Measurements from ENCODE around the gene ARHGAP42. TPM values are rescaled to one million over a fixed set of nuclear protein-coding genes. Genes with fewer than 3 reads are reported as not detected.
A peak's percentile ranks its signal among the peaks of the same experiment; 100 is the strongest.

Gene ARHGAP42
- total and polyA plus RNA-seq, 2 of the 13 experiments (the other 11 are each of a cell fraction or from before 2014, with no cell fraction given), result 2.5 to 4.3 TPM

DNA sequence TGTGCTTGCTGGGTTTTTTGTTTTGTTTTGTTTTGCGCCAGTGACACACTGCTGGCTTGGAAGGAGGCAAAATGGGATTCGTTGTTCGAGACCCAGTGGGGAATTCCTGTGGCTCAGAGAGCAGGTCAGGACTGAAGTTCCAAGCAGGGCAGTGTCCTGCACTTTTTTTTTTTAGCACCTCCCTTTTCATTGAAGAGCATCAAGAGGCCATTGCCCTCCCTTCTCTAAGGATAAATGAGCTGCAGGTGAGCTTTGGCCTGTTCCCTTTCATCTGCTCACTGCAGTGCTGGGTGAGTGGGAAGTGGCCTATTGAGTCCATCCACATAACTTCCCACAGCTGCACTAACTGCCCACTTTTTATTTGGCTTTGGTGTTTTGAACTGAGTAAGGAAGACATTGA is 87.8 kb downstream of the ARHGAP42 start (continued):
- TF ChIP-seq, protein P1, sequence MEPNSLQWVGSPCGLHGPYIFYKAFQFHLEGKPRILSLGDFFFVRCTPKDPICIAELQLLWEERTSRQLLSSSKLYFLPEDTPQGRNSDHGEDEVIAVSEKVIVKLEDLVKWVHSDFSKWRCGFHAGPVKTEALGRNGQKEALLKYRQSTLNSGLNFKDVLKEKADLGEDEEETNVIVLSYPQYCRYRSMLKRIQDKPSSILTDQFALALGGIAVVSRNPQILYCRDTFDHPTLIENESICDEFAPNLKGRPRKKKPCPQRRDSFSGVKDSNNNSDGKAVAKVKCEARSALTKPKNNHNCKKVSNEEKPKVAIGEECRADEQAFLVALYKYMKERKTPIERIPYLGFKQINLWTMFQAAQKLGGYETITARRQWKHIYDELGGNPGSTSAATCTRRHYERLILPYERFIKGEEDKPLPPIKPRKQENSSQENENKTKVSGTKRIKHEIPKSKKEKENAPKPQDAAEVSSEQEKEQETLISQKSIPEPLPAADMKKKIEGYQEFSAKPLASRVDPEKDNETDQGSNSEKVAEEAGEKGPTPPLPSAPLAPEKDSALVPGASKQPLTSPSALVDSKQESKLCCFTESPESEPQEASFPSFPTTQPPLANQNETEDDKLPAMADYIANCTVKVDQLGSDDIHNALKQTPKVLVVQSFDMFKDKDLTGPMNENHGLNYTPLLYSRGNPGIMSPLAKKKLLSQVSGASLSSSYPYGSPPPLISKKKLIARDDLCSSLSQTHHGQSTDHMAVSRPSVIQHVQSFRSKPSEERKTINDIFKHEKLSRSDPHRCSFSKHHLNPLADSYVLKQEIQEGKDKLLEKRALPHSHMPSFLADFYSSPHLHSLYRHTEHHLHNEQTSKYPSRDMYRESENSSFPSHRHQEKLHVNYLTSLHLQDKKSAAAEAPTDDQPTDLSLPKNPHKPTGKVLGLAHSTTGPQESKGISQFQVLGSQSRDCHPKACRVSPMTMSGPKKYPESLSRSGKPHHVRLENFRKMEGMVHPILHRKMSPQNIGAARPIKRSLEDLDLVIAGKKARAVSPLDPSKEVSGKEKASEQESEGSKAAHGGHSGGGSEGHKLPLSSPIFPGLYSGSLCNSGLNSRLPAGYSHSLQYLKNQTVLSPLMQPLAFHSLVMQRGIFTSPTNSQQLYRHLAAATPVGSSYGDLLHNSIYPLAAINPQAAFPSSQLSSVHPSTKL (CRISPR knock-in tag; IDR thresholded peaks at IDR 0.05), result peak; percentile 34; the same call in 1 of the 2 replicates
- TF ChIP-seq ZMYM4 (CRISPR knock-in tag; IDR thresholded peaks at IDR 0.05), result peak; percentile 47
- TF ChIP-seq HNF4A (CRISPR knock-in tag; IDR thresholded peaks at IDR 0.05), result peak; percentile 50
- TF ChIP-seq POGZ (CRISPR knock-in tag; IDR thresholded peaks at IDR 0.05), result peak; percentile 55; the same call in 1 of the 2 replicates
- TF ChIP-seq ZNF644 (CRISPR knock-in tag; IDR thresholded peaks at IDR 0.05; ENCODE audit: low read depth), result peak; percentile 61; the same call in 1 of the 2 replicates
- 0 out of 2 replicates have a peak, but pooled peaks have one; percentile 26 for TF ChIP-seq SALL1 (CRISPR knock-in tag; IDR thresholded peaks at IDR 0.05)
- TF ChIP-seq, protein P2, sequence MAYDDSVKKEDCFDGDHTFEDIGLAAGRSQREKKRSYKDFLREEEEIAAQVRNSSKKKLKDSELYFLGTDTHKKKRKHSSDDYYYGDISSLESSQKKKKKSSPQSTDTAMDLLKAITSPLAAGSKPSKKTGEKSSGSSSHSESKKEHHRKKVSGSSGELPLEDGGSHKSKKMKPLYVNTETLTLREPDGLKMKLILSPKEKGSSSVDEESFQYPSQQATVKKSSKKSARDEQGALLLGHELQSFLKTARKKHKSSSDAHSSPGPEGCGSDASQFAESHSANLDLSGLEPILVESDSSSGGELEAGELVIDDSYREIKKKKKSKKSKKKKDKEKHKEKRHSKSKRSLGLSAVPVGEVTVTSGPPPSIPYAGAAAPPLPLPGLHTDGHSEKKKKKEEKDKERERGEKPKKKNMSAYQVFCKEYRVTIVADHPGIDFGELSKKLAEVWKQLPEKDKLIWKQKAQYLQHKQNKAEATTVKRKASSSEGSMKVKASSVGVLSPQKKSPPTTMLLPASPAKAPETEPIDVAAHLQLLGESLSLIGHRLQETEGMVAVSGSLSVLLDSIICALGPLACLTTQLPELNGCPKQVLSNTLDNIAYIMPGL (CRISPR knock-in tag; IDR thresholded peaks at IDR 0.05; ENCODE audit: borderline replicate concordance in 1 of 2, low read depth in 1 of 2), result 0 out of 4 replicates have a peak, but pooled peaks of 1 of the 2 experiments have one; percentile 13
- no peak for TF ChIP-seq TBX3 (IDR thresholded peaks at IDR 0.05; ENCODE audit: borderline replicate concordance)
- TF ChIP-seq ZNF7 (CRISPR knock-in tag; IDR thresholded peaks at IDR 0.05), result peak; percentile 29; the same call in 1 of the 2 replicates
- TF ChIP-seq MAFF (IDR thresholded peaks at IDR 0.05; ENCODE audit: low read depth, low read length), result no peak
- TF ChIP-seq, protein P3, sequence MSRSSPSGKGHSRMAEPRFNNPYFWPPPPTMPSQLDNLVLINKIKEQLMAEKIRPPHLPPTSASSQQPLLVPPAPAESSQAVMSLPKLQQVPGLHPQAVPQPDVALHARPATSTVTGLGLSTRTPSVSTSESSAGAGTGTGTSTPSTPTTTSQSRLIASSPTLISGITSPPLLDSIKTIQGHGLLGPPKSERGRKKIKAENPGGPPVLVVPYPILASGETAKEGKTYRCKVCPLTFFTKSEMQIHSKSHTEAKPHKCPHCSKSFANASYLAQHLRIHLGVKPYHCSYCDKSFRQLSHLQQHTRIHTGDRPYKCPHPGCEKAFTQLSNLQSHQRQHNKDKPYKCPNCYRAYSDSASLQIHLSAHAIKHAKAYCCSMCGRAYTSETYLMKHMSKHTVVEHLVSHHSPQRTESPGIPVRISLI (CRISPR knock-in tag; IDR thresholded peaks at IDR 0.05; ENCODE audit: borderline replicate concordance), result peak; percentile 83
- no peak for TF ChIP-seq CREM (IDR thresholded peaks at IDR 0.05)
- TF ChIP-seq CREM (CRISPR knock-in tag; IDR thresholded peaks at IDR 0.05), result no peak
- TF ChIP-seq GZF1 (CRISPR knock-in tag; IDR thresholded peaks at IDR 0.05), result no peak
- 0 out of 2 replicates have a peak, but pooled peaks have one; percentile 17 for TF ChIP-seq SOX5 (CRISPR knock-in tag; IDR thresholded peaks at IDR 0.05; ENCODE audit: borderline replicate concordance)

Data from HepG2 (cell line).